Caco-2 (cell line): ENCODE results near the gene ESYT1. TPM values are rescaled to one million over a fixed set of nuclear protein-coding genes. Genes with fewer than 3 reads are reported as not detected.

ENCODE experiments used
- BruUV-seq: library from RNA; stranded (reverse); fragments of 400-500 nt; replicated peaks from 2 replicates; lab custom pipeline; 2021; lab: Mats Ljungman, UMichigan
- CTCF ChIA-PET: fragments of 300-600 bp; sonication (Branson Sonifier 250); formaldehyde crosslinking; loops from one replicate; lab custom pipeline; 2022; ENCODE audit warnings: antibody characterized with exemption; lab: Charles Lee
- POLR2A ChIA-PET: fragments of 300-600 bp; sonication (Branson Sonifier 250); formaldehyde crosslinking; loops from one replicate; lab custom pipeline; 2022; ENCODE audit warnings: antibody characterized with exemption; lab: Charles Lee
- DNase-seq, 2 experiments: peaks; one replicate each; pipeline versions ENCODE4 v3.0.0 to v3.0.0-alpha.2; 2020 to 2022
- H3K27me3 ChIP-seq: replicated peaks from 2 replicates; pipeline ENCODE4 v1.6.0; 2011; ENCODE audit warnings: low read length; ENCODE audit not compliant: control insufficient read depth, insufficient read depth
- H3K36me3 ChIP-seq: 2 replicates; pipeline ENCODE4 v1.5.1; 2011; ENCODE audit warnings: low read length; ENCODE audit not compliant: control insufficient read depth, insufficient read depth
- H3K4me1 ChIP-seq: fragments of 250-450 bp; sonication (Bioruptor Pico); 2 replicates; pipeline ENCODE4 v1.5.1; 2020; ENCODE audit warnings: mild to moderate bottlenecking
- H3K4me3 ChIP-seq: 2 replicates; pipeline ENCODE4 v1.5.1; 2011; ENCODE audit warnings: low read depth, mild to moderate bottlenecking, control low read depth, low read length
- H3K9me3 ChIP-seq: fragments of 250-450 bp; sonication (Bioruptor Pico); 2 replicates; pipeline ENCODE4 v1.5.1; 2020; ENCODE audit warnings: mild to moderate bottlenecking, moderate library complexity
- H3K27ac Mint-ChIP-seq: one replicate; pipeline ENCODE4 v1.8.0; 2022; ENCODE audit warnings: mixed read lengths; ENCODE audit not compliant: unreplicated experiment
- H3K27me3 Mint-ChIP-seq: one replicate; pipeline ENCODE4 v1.8.0; 2022; ENCODE audit warnings: mixed read lengths; ENCODE audit not compliant: insufficient read depth, unreplicated experiment
- H3K36me3 Mint-ChIP-seq: one replicate; pipeline ENCODE4 v1.8.0; 2022; ENCODE audit warnings: mild to moderate bottlenecking, mixed read lengths; ENCODE audit not compliant: insufficient read depth, unreplicated experiment
- H3K4me1 Mint-ChIP-seq: one replicate; pipeline ENCODE4 v1.8.0; 2022; ENCODE audit warnings: low read depth, mixed read lengths; ENCODE audit not compliant: unreplicated experiment
- H3K4me3 Mint-ChIP-seq: one replicate; pipeline ENCODE4 v1.8.0; 2022; ENCODE audit warnings: mild to moderate bottlenecking, moderate library complexity, mixed read lengths; ENCODE audit not compliant: unreplicated experiment
- H3K9me3 Mint-ChIP-seq: one replicate; pipeline ENCODE4 v1.8.0; 2022; ENCODE audit warnings: mixed read lengths; ENCODE audit not compliant: unreplicated experiment
- CTCF ChIP-seq, 2 experiments: fragments of 200-600 bp in 1 of 2; IDR thresholded peaks; 1 replicate in 1 of 2; 2 replicates in 1 of 2; pipeline versions ENCODE4 v1.5.1 to v1.8.0; 2011 to 2022; ENCODE audit warnings: antibody characterized with exemption in 1 of 2, control low read depth in 1 of 2, inconsistent platforms in 1 of 2, low read depth in 1 of 2, low read length in 1 of 2, mild to moderate bottlenecking in 1 of 2, moderate library complexity in 1 of 2; ENCODE audit not compliant: insufficient read depth in 1 of 2, severe bottlenecking in 1 of 2, unreplicated experiment in 1 of 2
- intact Hi-C: fragments of 100-400 bp; cut with micrococcal nuclease; formaldehyde crosslinking; loops from one replicate; pipeline ENCODE4 v1.10.0; 2022; ENCODE audit not compliant: unreplicated experiment
- total RNA-seq: library from RNA; stranded (reverse); gene quantifications from 2 replicates; pipeline ENCODE4 v1.2.3, GENCODE V29; 2022

Gene ESYT1
- total RNA-seq, 1 experiment from 2014 or later, result 79.0 TPM

GRCh38 chr12:56165369-56165768, 37.3 kb downstream of the ESYT1 start:
- H3K27me3 ChIP-seq, result no peaks in the 10 kb centered on the region
- ChIA-PET POLR2A (interaction anchor here (0.6 kb wide), 1 partner anchor 151 kb away, joined by 3 read pairs; no protein-coding TSS in a partner anchor), CTCF (no interaction called here)
- H3K27me3 Mint-ChIP-seq, result no peaks in the 10 kb centered on the region
- H3K36me3 ChIP-seq, result peaks cover 5% of the 10 kb centered on the region; the same call in 1 of the 2 replicates
- DNase-seq, result no peak
- H3K27ac Mint-ChIP-seq, result no peak overlapping the region
- H3K4me3 ChIP-seq, result no peak overlapping the region
- H3K4me1 Mint-ChIP-seq, result peaks cover 20% of the 10 kb centered on the region
- no peak overlapping the region for H3K4me3 Mint-ChIP-seq
- peaks cover 4% of the 10 kb centered on the region; the same call in 1 of the 2 replicates for H3K4me1 ChIP-seq
- no peak for TF ChIP-seq CTCF (IDR thresholded peaks at IDR 0.05; ENCODE audit: insufficient read depth in 1 of 2, low read depth in 1 of 2, low read length in 1 of 2, severe bottlenecking in 1 of 2, unreplicated experiment in 1 of 2)
- H3K9me3 Mint-ChIP-seq, result no peaks in the 10 kb centered on the region
- no TSS peak for BruUV-seq
- intact Hi-C loops, result no loop called here
- peaks cover 96% of the 10 kb centered on the region for H3K36me3 Mint-ChIP-seq
- H3K9me3 ChIP-seq, result no peaks in the 10 kb centered on the region

- Mint-ChIP-seq H3K4me3 (no peak overlapping the region), H3K27ac (no peak overlapping the region), H3K9me3 (no peaks in the 10 kb centered on the region), H3K36me3 (peaks cover 91% of the 10 kb centered on the region), H3K27me3 (no peaks in the 10 kb centered on the region), H3K4me1 (peaks cover 7% of the 10 kb centered on the region)
- Histone ChIP-seq H3K36me3 (peaks cover 10% of the 10 kb centered on the region), H3K9me3 (no peaks in the 10 kb centered on the region), H3K4me3 (no peak overlapping the region), H3K27me3 (no peaks in the 10 kb centered on the region), H3K4me1 (no peaks in the 10 kb centered on the region)
- intact Hi-C loops, result no loop called here
- BruUV-seq, result no TSS peak
- DNase-seq, result no peak
- ChIA-PET POLR2A (no interaction called here), CTCF (interaction anchor here (0.9 kb wide), 1 partner anchor 41 kb away, joined by 8 read pairs; the partner anchor contains the start of gene ESYT1)
- TF ChIP-seq CTCF (IDR thresholded peaks at IDR 0.05; ENCODE audit: insufficient read depth in 1 of 2, low read depth in 1 of 2, low read length in 1 of 2, severe bottlenecking in 1 of 2, unreplicated experiment in 1 of 2), result no peak
These were observed 41.2 kb downstream of the ESYT1 start for GRCh38 chr12:56169229-56169759.

GRCh38 chr12:56172839-56173238, 44.8 kb downstream of the ESYT1 start:
- peaks cover 7% of the 10 kb centered on the region for H3K36me3 ChIP-seq
- no peaks in the 10 kb centered on the region for H3K4me1 ChIP-seq
- H3K9me3 ChIP-seq, result no peaks in the 10 kb centered on the region
- no peak overlapping the region for H3K4me3 ChIP-seq
- POLR2A ChIA-PET, result interaction anchor here (0.6 kb wide), 1 partner anchor 73 kb away, joined by 4 read pairs; no protein-coding TSS in a partner anchor
- no peak for DNase-seq
- peaks cover under 1% of the 10 kb centered on the region for H3K4me1 Mint-ChIP-seq
- H3K27me3 ChIP-seq, result no peaks in the 10 kb centered on the region
- H3K27ac Mint-ChIP-seq, result no peak overlapping the region
- CTCF ChIA-PET, result no interaction called here
- no peaks in the 10 kb centered on the region for H3K27me3 Mint-ChIP-seq
- no peaks in the 10 kb centered on the region for H3K9me3 Mint-ChIP-seq
- peaks cover 89% of the 10 kb centered on the region for H3K36me3 Mint-ChIP-seq
- intact Hi-C loops, result no loop called here
- no peak for TF ChIP-seq CTCF (IDR thresholded peaks at IDR 0.05; ENCODE audit: insufficient read depth in 1 of 2, low read depth in 1 of 2, low read length in 1 of 2, severe bottlenecking in 1 of 2, unreplicated experiment in 1 of 2)
- BruUV-seq, result no TSS peak
- no peak overlapping the region for H3K4me3 Mint-ChIP-seq
